HepG2 (cell line): ENCODE data around the gene NFS1. TPM values are rescaled to one million over a fixed set of nuclear protein-coding genes. Genes with fewer than 3 reads are reported as not detected.

Experiments used
- ATAC-seq: fragments of 200-7000 bp; cut with Tn5 transposase; 3 replicates; pipeline ENCODE4 v1.9.1; 2020; ENCODE audit warnings: mild to moderate bottlenecking, moderate library complexity
- BruUV-seq: library from RNA; stranded (reverse); fragments of 400-500 nt; replicated peaks from 2 replicates; lab custom pipeline; 2021; lab: Mats Ljungman, UMichigan
- CTCF ChIA-PET: fragments of 300-600 bp; formaldehyde crosslinking; extraction: SDS; loops from one replicate; lab custom pipeline; 2021; ENCODE audit warnings: low total read pairs, inconsistent platforms, low intra/inter-chr PET ratio; lab: Yijun Ruan, JAX
- POLR2A ChIA-PET: fragments of 350-600 bp; sonication (Branson Sonifier 250); formaldehyde crosslinking; loops from one replicate; lab custom pipeline; 2020; ENCODE audit warnings: antibody characterized with exemption, inconsistent platforms; lab: Yijun Ruan, JAX
- DNase-seq: peaks from one replicate; pipeline ENCODE4 v3.0.0-alpha.2; 2015; ENCODE audit warnings: low spot score
- FAIRE-seq: peaks from 3 replicates; lab custom pipeline; 2011; peaks lifted over from hg19 to GRCh38; lab: Jason Lieb, UNC
- H2AFZ ChIP-seq: one replicate; pipeline ENCODE4 v1.6.1; 2011; ENCODE audit warnings: low read length, inconsistent platforms
- H3K27ac ChIP-seq: fragments of 300-600 bp; 3 replicates; pipeline ENCODE4 v1.8.0; 2011; ENCODE audit warnings: mixed run types, mild to moderate bottlenecking, mixed read lengths, low read length, inconsistent platforms; ENCODE audit not compliant: insufficient read depth; ENCODE audit errors: extremely low read length
- H3K27me3 ChIP-seq, 2 experiments: fragments of 200-600 bp in 1 of 2; 2 replicates in 1 of 2; 3 replicates in 1 of 2; pipeline versions ENCODE4 v1.6.0 to v1.8.0; 2011; ENCODE audit warnings: low read length in 2 of 2, mild to moderate bottlenecking in 2 of 2, moderate library complexity in 2 of 2, inconsistent platforms in 1 of 2; ENCODE audit not compliant: insufficient read depth in 2 of 2, control insufficient read depth in 1 of 2
- H3K36me3 ChIP-seq, 2 experiments: fragments of 200-600 bp in 1 of 2; replicated peaks in 1 of 2; 2 replicates in 1 of 2; 3 replicates in 1 of 2; pipeline versions ENCODE4 v1.5.1 to v1.8.0; 2011; ENCODE audit warnings: low read length in 2 of 2, inconsistent platforms in 1 of 2; ENCODE audit not compliant: insufficient read depth in 2 of 2, control insufficient read depth in 1 of 2
- H3K4me1 ChIP-seq: 2 replicates; pipeline ENCODE4 v1.5.1; 2012; ENCODE audit warnings: low read length, inconsistent platforms; ENCODE audit not compliant: insufficient read depth
- H3K4me2 ChIP-seq: 2 replicates; pipeline ENCODE4 v1.6.0; 2011; ENCODE audit warnings: low read depth, low read length, inconsistent platforms
- H3K4me3 ChIP-seq, 3 experiments: fragments of 200-600 bp in 1 of 3; sonication (generic), shearing (Covaris generic) in 1 of 3; replicated peaks in 1 of 3; 2 replicates each; pipeline ENCODE4 v1.5.1; 2011 to 2016; ENCODE audit warnings: low read length in 3 of 3, inconsistent platforms in 2 of 3, low read depth in 2 of 3, mild to moderate bottlenecking in 2 of 3, control low read depth in 1 of 3, mixed read lengths in 1 of 3; ENCODE audit not compliant: insufficient read depth in 1 of 3
- H3K79me2 ChIP-seq: one replicate; pipeline ENCODE4 v1.6.1; 2011; ENCODE audit warnings: low read length, inconsistent platforms; ENCODE audit not compliant: insufficient read depth
- H3K9ac ChIP-seq: 2 replicates; pipeline ENCODE4 v1.6.0; 2011; ENCODE audit warnings: mild to moderate bottlenecking, low read depth, low read length, inconsistent platforms; ENCODE audit not compliant: insufficient read depth
- H3K9me3 ChIP-seq: 2 replicates; pipeline ENCODE4 v1.5.1; 2012; ENCODE audit warnings: mild to moderate bottlenecking, low read length
- H4K20me1 ChIP-seq: 2 replicates; pipeline ENCODE4 v1.6.0; 2011; ENCODE audit warnings: inconsistent platforms, mild to moderate bottlenecking, low read length, moderate library complexity; ENCODE audit not compliant: insufficient read depth
- AGO2 ChIP-seq: fragments of 200-400 bp; formaldehyde crosslinking; optimal IDR thresholded peaks from 2 replicates; pipeline ENCODE3; 2017; ENCODE audit warnings: mild to moderate bottlenecking, low read depth, low read length, moderate library complexity
- ASH2L ChIP-seq: fragments of 300-600, 200-600 bp; sonication (generic); IDR thresholded peaks from 2 replicates; pipeline ENCODE4 v1.7.0; 2017; ENCODE audit warnings: low read depth, mild to moderate bottlenecking, moderate library complexity, mixed read lengths, low read length; ENCODE audit not compliant: insufficient read length
- HDAC6 ChIP-seq: fragments of 200-600 bp; sonication (generic); IDR thresholded peaks from 2 replicates; pipeline ENCODE4 v1.7.0; 2017; ENCODE audit warnings: mild to moderate bottlenecking, antibody characterized with exemption, low read length, low read depth
- HNRNPL ChIP-seq: fragments of 200-400 bp; formaldehyde crosslinking; IDR thresholded peaks from 2 replicates; pipeline ENCODE4 v1.6.1; 2017; ENCODE audit warnings: mild to moderate bottlenecking, low read depth, low read length
- POLR2G ChIP-seq: fragments of 200-400 bp; formaldehyde crosslinking; IDR thresholded peaks from 2 replicates; pipeline ENCODE4 v1.6.1; 2018; ENCODE audit warnings: mild to moderate bottlenecking, low read depth, low read length, moderate library complexity
- RAD21 ChIP-seq: fragments of 450-650 bp; formaldehyde crosslinking; IDR thresholded peaks from 2 replicates; pipeline ENCODE4 v1.5.0; 2020; ENCODE audit warnings: mild to moderate bottlenecking
- RBFOX2 ChIP-seq: fragments of 200-400 bp; formaldehyde crosslinking; IDR thresholded peaks from 2 replicates; pipeline ENCODE4 v1.6.1; 2017; ENCODE audit warnings: low read depth, mild to moderate bottlenecking, low read length
- WGBS: methylation state at CpG from one replicate; pipeline ENCODE4 v1.1.6; 2017; ENCODE audit warnings: low lambda C conversion rate; 5-methylcytosine and 5-hydroxymethylcytosine counted together
- in situ Hi-C: cut with HindIII; loops from 2 replicates; pipeline ENCODE4 v1.10.0; 2017; ENCODE audit warnings: low pct_unique_long_range_greater_than_20kb; ENCODE audit not compliant: extremely low pct_ligation_motif_present
- intact Hi-C: fragments of 100-400 bp; cut with micrococcal nuclease; formaldehyde crosslinking; loops from one replicate; pipeline ENCODE4 v1.10.0; 2022; ENCODE audit not compliant: unreplicated experiment
- polyA plus RNA-seq, 8 experiments: library from polyadenylated mRNA; depleted of rRNA in 3 of 8; stranded (reverse) in 7 of 8; unstranded in 1 of 8; fragments of >200 nt; fragmentation: Illumina TruSeq in 4 of 8; extraction: Trizol in 4 of 8; gene quantifications; 2 replicates each; pipeline versions ENCODE4 v1.2.1 to v1.2.3, GENCODE V29; 2011 to 2016; ENCODE audit warnings: low read depth in 4 of 8, missing spikeins in 1 of 8, mixed read lengths in 1 of 8; ENCODE audit not compliant: insufficient read depth in 1 of 8
- total RNA-seq, 5 experiments: library from RNA; depleted of rRNA; stranded (reverse); fragments of >200 nt; fragmentation: Illumina TruSeq; extraction: Trizol; gene quantifications; 2 replicates each; pipeline ENCODE4 v1.2.3, GENCODE V29; 2016; ENCODE audit warnings: low read depth in 1 of 5
- TF ChIP-seq, protein P1 (sequence below): sonication (generic); formaldehyde crosslinking; IDR thresholded peaks from 2 replicates; pipeline ENCODE4 v1.4.0; 2020; ENCODE audit warnings: missing genetic modification reagents, borderline replicate concordance
- TF ChIP-seq, protein P2 (sequence below): sonication (generic); formaldehyde crosslinking; IDR thresholded peaks from 2 replicates; pipeline ENCODE4 v1.5.0; 2020; ENCODE audit warnings: mild to moderate bottlenecking, missing genetic modification reagents, borderline replicate concordance
- TF ChIP-seq, protein P3 (sequence below): sonication (generic); formaldehyde crosslinking; IDR thresholded peaks from 2 replicates; pipeline ENCODE4 v1.4.0; 2020; ENCODE audit warnings: missing genetic modification reagents

NFS1 gene
- total and polyA plus RNA-seq, 2 of the 13 experiments (the other 11 are each of a cell fraction or from before 2014, with no cell fraction given): 65.9 to 88.1 TPM

DNA sequence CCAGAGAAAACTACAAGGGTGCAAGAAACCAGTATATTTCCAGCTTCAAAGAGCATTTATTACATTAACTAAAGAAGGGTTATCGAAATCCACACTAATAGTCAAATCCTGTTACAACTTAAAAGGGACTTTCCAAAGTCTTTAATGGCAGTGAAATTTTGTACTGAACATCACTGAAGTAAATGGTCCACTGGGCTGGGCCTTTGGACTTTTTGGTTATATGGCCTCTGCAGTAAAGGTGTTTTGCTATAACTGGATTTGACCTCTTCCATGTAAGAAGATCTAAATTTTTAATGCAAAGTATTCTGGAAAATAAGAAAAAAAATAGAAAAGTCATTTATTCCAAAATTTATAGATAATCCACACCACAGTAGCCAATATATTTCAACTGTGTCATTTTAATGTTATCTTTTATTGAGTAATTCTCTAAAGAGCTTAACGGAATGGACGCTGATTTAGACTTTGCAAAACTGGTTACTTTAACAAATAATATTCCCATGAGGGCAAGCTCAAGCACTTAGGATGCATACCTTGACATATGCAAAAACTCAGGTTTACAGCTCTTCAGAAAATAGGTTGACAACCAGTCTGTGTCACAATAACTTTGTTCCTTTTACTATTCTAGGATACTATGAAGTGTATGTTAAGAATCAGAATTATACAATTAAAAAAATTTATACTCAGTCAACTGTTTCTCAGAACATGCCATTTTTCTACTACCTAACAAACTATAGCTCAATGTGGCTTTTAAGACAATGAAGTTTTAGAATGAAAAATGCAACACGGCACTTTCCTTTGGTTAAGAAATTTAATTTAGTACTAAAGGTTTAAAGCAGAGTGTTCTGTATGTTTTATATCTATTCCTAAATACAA, 35.9 kb upstream of the NFS1 start:
- H3K79me2 ChIP-seq: peaks cover 99% of the 10 kb centered on the region
- H2AFZ ChIP-seq: no peak overlapping the region
- no peak overlapping the region for H3K27ac ChIP-seq
- H3K27me3 ChIP-seq: no peaks in the 10 kb centered on the region
- FAIRE-seq (no peak), DNase-seq (no peak), ATAC-seq (no peak)
- BruUV-seq: TSS peak; percentile 0
- H3K9ac ChIP-seq: no peak overlapping the region
- peaks cover 94% of the 10 kb centered on the region for H3K4me1 ChIP-seq
- peaks cover 100% of the 10 kb centered on the region for H4K20me1 ChIP-seq
- intact Hi-C loops (no loop called here), in situ Hi-C loops (no loop called here)
- no peaks in the 10 kb centered on the region for H3K9me3 ChIP-seq
- 93% methylated on average over 4 of the region's 4 CpGs for WGBS
- ChIA-PET CTCF (no interaction called here), POLR2A (interaction anchor here (0.6 to 9.2 kb wide), 10 partner anchors 6 to 325 kb away, joined by 3 to 211 read pairs (median 3); partner anchors contain the start of genes NFS1, RBM39 and ROMO1)
- H3K4me3 ChIP-seq: no peak overlapping the region; a peak in 2 of 6 replicates
- H3K4me2 ChIP-seq: peak overlapping the region; percentile 28
- peaks cover 42 to 91% of the 10 kb centered on the region in 2 experiments for H3K36me3 ChIP-seq
- TF ChIP-seq POLR2G (0 out of 2 replicates have a peak, but pooled peaks have one; percentile 43), ASH2L (peak; percentile 27), AGO2 (peak; percentile 61), RBFOX2 (peak; percentile 78), RAD21 (CRISPR knock-in tag) (0 out of 2 replicates have a peak, but pooled peaks have one; percentile 9), HNRNPL (0 out of 2 replicates have a peak, but pooled peaks have one; percentile 9), HDAC6 (peak; percentile 35; the same call in 1 of the 2 replicates)
- TF ChIP-seq, protein P1, sequence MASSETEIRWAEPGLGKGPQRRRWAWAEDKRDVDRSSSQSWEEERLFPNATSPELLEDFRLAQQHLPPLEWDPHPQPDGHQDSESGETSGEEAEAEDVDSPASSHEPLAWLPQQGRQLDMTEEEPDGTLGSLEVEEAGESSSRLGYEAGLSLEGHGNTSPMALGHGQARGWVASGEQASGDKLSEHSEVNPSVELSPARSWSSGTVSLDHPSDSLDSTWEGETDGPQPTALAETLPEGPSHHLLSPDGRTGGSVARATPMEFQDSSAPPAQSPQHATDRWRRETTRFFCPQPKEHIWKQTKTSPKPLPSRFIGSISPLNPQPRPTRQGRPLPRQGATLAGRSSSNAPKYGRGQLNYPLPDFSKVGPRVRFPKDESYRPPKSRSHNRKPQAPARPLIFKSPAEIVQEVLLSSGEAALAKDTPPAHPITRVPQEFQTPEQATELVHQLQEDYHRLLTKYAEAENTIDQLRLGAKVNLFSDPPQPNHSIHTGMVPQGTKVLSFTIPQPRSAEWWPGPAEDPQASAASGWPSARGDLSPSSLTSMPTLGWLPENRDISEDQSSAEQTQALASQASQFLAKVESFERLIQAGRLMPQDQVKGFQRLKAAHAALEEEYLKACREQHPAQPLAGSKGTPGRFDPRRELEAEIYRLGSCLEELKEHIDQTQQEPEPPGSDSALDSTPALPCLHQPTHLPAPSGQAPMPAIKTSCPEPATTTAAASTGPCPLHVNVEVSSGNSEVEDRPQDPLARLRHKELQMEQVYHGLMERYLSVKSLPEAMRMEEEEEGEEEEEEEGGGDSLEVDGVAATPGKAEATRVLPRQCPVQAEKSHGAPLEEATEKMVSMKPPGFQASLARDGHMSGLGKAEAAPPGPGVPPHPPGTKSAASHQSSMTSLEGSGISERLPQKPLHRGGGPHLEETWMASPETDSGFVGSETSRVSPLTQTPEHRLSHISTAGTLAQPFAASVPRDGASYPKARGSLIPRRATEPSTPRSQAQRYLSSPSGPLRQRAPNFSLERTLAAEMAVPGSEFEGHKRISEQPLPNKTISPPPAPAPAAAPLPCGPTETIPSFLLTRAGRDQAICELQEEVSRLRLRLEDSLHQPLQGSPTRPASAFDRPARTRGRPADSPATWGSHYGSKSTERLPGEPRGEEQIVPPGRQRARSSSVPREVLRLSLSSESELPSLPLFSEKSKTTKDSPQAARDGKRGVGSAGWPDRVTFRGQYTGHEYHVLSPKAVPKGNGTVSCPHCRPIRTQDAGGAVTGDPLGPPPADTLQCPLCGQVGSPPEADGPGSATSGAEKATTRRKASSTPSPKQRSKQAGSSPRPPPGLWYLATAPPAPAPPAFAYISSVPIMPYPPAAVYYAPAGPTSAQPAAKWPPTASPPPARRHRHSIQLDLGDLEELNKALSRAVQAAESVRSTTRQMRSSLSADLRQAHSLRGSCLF: 0 out of 2 replicates have a peak, but pooled peaks have one; percentile 69
- TF ChIP-seq, protein P2, sequence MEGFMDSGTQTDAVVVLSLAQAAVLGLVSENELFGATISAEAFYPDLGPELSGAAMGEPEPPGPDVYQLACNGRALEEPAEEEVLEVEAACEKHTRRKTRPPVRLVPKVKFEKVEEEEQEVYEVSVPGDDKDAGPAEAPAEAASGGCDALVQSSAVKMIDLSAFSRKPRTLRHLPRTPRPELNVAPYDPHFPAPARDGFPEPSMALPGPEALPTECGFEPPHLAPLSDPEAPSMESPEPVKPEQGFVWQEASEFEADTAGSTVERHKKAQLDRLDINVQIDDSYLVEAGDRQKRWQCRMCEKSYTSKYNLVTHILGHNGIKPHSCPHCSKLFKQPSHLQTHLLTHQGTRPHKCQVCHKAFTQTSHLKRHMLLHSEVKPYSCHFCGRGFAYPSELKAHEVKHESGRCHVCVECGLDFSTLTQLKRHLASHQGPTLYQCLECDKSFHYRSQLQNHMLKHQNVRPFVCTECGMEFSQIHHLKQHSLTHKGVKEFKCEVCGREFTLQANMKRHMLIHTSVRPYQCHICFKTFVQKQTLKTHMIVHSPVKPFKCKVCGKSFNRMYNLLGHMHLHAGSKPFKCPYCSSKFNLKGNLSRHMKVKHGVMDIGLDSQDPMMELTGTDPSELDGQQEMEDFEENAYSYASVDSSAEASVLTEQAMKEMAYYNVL (CRISPR knock-in tag): no peak
- TF ChIP-seq, protein P3, sequence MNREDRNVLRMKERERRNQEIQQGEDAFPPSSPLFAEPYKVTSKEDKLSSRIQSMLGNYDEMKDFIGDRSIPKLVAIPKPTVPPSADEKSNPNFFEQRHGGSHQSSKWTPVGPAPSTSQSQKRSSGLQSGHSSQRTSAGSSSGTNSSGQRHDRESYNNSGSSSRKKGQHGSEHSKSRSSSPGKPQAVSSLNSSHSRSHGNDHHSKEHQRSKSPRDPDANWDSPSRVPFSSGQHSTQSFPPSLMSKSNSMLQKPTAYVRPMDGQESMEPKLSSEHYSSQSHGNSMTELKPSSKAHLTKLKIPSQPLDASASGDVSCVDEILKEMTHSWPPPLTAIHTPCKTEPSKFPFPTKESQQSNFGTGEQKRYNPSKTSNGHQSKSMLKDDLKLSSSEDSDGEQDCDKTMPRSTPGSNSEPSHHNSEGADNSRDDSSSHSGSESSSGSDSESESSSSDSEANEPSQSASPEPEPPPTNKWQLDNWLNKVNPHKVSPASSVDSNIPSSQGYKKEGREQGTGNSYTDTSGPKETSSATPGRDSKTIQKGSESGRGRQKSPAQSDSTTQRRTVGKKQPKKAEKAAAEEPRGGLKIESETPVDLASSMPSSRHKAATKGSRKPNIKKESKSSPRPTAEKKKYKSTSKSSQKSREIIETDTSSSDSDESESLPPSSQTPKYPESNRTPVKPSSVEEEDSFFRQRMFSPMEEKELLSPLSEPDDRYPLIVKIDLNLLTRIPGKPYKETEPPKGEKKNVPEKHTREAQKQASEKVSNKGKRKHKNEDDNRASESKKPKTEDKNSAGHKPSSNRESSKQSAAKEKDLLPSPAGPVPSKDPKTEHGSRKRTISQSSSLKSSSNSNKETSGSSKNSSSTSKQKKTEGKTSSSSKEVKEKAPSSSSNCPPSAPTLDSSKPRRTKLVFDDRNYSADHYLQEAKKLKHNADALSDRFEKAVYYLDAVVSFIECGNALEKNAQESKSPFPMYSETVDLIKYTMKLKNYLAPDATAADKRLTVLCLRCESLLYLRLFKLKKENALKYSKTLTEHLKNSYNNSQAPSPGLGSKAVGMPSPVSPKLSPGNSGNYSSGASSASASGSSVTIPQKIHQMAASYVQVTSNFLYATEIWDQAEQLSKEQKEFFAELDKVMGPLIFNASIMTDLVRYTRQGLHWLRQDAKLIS: peak; percentile 78; the same call in 1 of the 2 replicates
